Endometrial microvascular endothelial cells (primary cell): Measurements from ENCODE around the gene LSM14B. TPM values are rescaled to one million over a fixed set of nuclear protein-coding genes. Genes with fewer than 3 reads are reported as not detected.

ENCODE experiments used
- in situ Hi-C: cut with HindIII; loops from 2 replicates; pipeline ENCODE4 v1.10.0; 2017; ENCODE audit warnings: low sequenced_read_pairs, low pct_unique_long_range_greater_than_20kb; ENCODE audit errors: inconsistent ontology term
- total RNA-seq: library from RNA; depleted of rRNA; stranded (reverse); fragments of >200 nt; gene quantifications from one replicate; pipeline ENCODE4 v1.2.3, GENCODE V29; 2015; ENCODE audit errors: inconsistent ontology term

LSM14B gene
- total RNA-seq, 1 donor from 2014 or later = 21.2 TPM

- in situ Hi-C loops = no loop called here
These were observed 50.4 kb downstream of the LSM14B start for GRCh38 chr20:62172666-62173065.

- in situ Hi-C loops = no loop called here
These were observed 51.9 kb downstream of the LSM14B start for GRCh38 chr20:62174021-62174804.

- in situ Hi-C loops = no loop called here
These were observed 52.8 kb downstream of the LSM14B start for GRCh38 chr20:62174870-62175624.

GRCh38 chr20:62175711-62176110 is 53.4 kb downstream of the LSM14B start:
- in situ Hi-C loops = no loop called here

GRCh38 chr20:62176866-62177265 is 54.6 kb downstream of the LSM14B start:
- in situ Hi-C loops = no loop called here

GRCh38 chr20:62177307-62177706 is 55.0 kb downstream of the LSM14B start:
- in situ Hi-C loops = no loop called here

- in situ Hi-C loops = no loop called here
These were observed 56.3 kb downstream of the LSM14B start for GRCh38 chr20:62178316-62179161.

GRCh38 chr20:62179162-62179504 is 56.9 kb downstream of the LSM14B start:
- in situ Hi-C loops = no loop called here

GRCh38 chr20:62181808-62182207 is 59.5 kb downstream of the LSM14B start:
- in situ Hi-C loops = no loop called here

- in situ Hi-C loops = no loop called here
These were observed 60.5 kb downstream of the LSM14B start, which contains the start of gene MTG2 for GRCh38 chr20:62182469-62183425. Gene MTG2 (plus strand): TSS chr20:62183028. CDS start chr20:62193421, 10,393 bp downstream.

GRCh38 chr20:62183426-62184142 is 61.3 kb downstream of the LSM14B start:
- in situ Hi-C loops = no loop called here

Other genes starting within 250 kb of the LSM14B start
- gene TAF4, start 56.6 kb upstream of the LSM14B start, total RNA-seq = 2.6 TPM
- gene PSMA7, start 20.9 kb downstream of the LSM14B start, total RNA-seq = 414 TPM
- gene SS18L1, start 21.3 kb downstream of the LSM14B start, total RNA-seq = 3.1 TPM
- 8.4 TPM for gene MTG2, start 60.6 kb downstream of the LSM14B start, total RNA-seq
- gene HRH3, start 97.8 kb downstream of the LSM14B start, total RNA-seq = not detected
- 15.6 TPM for gene OSBPL2, start 116.0 kb downstream of the LSM14B start, total RNA-seq
- gene ADRM1, start 180.5 kb downstream of the LSM14B start, total RNA-seq = 309 TPM
- gene LAMA5, start 244.8 kb downstream of the LSM14B start, total RNA-seq = 132 TPM